ENCODE results near the gene TRMT61A. TPM values are rescaled to one million over a fixed set of nuclear protein-coding genes. Genes with fewer than 3 reads are reported as not detected.

The TRMT61A gene
- total and polyA plus RNA-seq, 4 experiments from 2014 or later: 4.6 to 14.0 (median 11.6) TPM

GRCh38 chr14:103527408-103528145, 1.4 kb upstream of the TRMT61A start:
- intact Hi-C loops (cut with micrococcal nuclease): loop anchor here (2.0 kb wide), 1 partner anchor 35 kb away; the partner anchor contains the start of genes BAG5 and COA8
- Histone ChIP-seq H3K9me3 (ENCODE audit: control insufficient read depth in 1 of 2, low read length in 2 of 2) (no peaks in the 10 kb centered on the region), H3K36me3 (ENCODE audit: insufficient read depth, low read length) (no peaks in the 10 kb centered on the region), H3K4me3 (ENCODE audit: low read length in 2 of 2) (no peak overlapping the region), H3K27me3 (ENCODE audit: insufficient read depth, low read length) (no peaks in the 10 kb centered on the region), H3K4me1 (ENCODE audit: insufficient read depth, low read length) (peaks cover 34% of the 10 kb centered on the region), H3K27ac (ENCODE audit: low read depth, low read length) (no peak overlapping the region)
- no peak for DNase-seq
- ChIA-PET POLR2A (ENCODE audit: partially characterized antibody) (interaction anchor here (1.2 to 5.9 kb wide), 4 partner anchors 9 to 194 kb away, joined by 5 to 31 read pairs (median 6); partner anchors contain the start of genes BAG5, COA8, EIF5 and KLC1), CTCF (ENCODE audit: partially characterized antibody) (interaction anchor here (1.5 to 2.4 kb wide), 2 partner anchors 9 kb away, joined by 4 to 12 read pairs; no protein-coding TSS in a partner anchor)
- peak overlapping the region; percentile 64 to 93 (median 91) for H3K4me3 Mint-ChIP-seq
- no peaks in the 10 kb centered on the region for H3K9me3 Mint-ChIP-seq
- peaks cover 0 to 2% of the 10 kb centered on the region in 2 donors for H3K36me3 Mint-ChIP-seq
- H3K27ac Mint-ChIP-seq: peak overlapping the region; percentile 61 to 97 (median 78)
- peaks cover 0 to 3% of the 10 kb centered on the region in 2 donors for H3K27me3 Mint-ChIP-seq
- H3K4me1 Mint-ChIP-seq: peaks cover 17 to 58% (median 28%) of the 10 kb centered on the region in 4 donors

DNA sequence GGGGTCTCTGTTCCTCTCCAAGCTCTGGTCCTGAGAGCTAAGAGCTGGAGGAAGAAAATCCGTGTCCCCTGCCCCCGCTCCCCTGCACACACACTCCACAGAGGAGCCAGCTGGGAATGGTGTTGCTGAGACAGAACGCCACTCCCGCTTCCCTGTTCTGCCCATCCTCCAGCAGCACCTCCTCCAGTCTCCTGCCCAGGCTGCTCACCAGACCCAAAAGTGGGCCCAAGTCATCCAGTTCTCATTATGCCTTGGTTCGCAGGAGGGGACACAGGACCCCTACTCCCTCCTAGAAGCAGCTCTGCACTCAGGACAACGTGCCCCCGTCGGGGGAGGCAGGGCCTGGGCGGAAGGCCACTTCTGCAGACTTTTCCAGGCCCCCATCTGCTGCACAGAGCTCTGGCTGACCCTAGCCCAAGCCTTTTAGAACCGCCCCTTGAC, 830 bp upstream of the TRMT61A start:
- ChIA-PET CTCF (ENCODE audit: partially characterized antibody) (interaction anchor here (2.4 kb wide), 1 partner anchor 9 kb away, joined by 12 read pairs; no protein-coding TSS in a partner anchor), POLR2A (ENCODE audit: partially characterized antibody) (interaction anchor here (0.7 to 5.9 kb wide), 6 partner anchors 7 to 195 kb away, joined by 3 to 31 read pairs (median 6); partner anchors contain the start of genes BAG5, CKB, COA8 and EIF5)
- H3K27ac Mint-ChIP-seq: peak overlapping the region; percentile 87 to 97 (median 96)
- peak overlapping the region; percentile 52 to 71 for H3K4me3 ChIP-seq (ENCODE audit: low read length in 2 of 2)
- no peak for DNase-seq
- peaks cover 0 to 2% of the 10 kb centered on the region in 2 donors for H3K36me3 Mint-ChIP-seq
- intact Hi-C loops (cut with micrococcal nuclease): loop anchor here (2.0 kb wide), 1 partner anchor 35 kb away; the partner anchor contains the start of genes BAG5 and COA8
- H3K36me3 ChIP-seq (ENCODE audit: insufficient read depth, low read length): no peaks in the 10 kb centered on the region
- H3K9me3 Mint-ChIP-seq: no peaks in the 10 kb centered on the region
- H3K9me3 ChIP-seq (ENCODE audit: control insufficient read depth in 1 of 2, low read length in 2 of 2): no peaks in the 10 kb centered on the region
- H3K4me1 Mint-ChIP-seq: peaks cover 17 to 58% (median 28%) of the 10 kb centered on the region in 4 donors
- peak overlapping the region; percentile 76 for H3K27ac ChIP-seq (ENCODE audit: low read depth, low read length)
- peaks cover 30% of the 10 kb centered on the region for H3K4me1 ChIP-seq (ENCODE audit: insufficient read depth, low read length)
- peaks cover 0 to 3% of the 10 kb centered on the region in 2 donors for H3K27me3 Mint-ChIP-seq
- H3K27me3 ChIP-seq (ENCODE audit: insufficient read depth, low read length): no peaks in the 10 kb centered on the region
- H3K4me3 Mint-ChIP-seq: peak overlapping the region; percentile 91 to 96 (median 92)

- Histone ChIP-seq H3K36me3 (ENCODE audit: insufficient read depth, low read length) (no peaks in the 10 kb centered on the region), H3K27ac (ENCODE audit: low read depth, low read length) (peak overlapping the region; percentile 76), H3K27me3 (ENCODE audit: insufficient read depth, low read length) (no peaks in the 10 kb centered on the region), H3K4me1 (ENCODE audit: insufficient read depth, low read length) (peaks cover 30% of the 10 kb centered on the region), H3K4me3 (ENCODE audit: low read length in 2 of 2) (peak overlapping the region; percentile 56 to 93), H3K9me3 (ENCODE audit: control insufficient read depth in 1 of 2, low read length in 2 of 2) (no peaks in the 10 kb centered on the region)
- intact Hi-C loops (cut with micrococcal nuclease): loop anchor here (1.0 to 2.0 kb wide), 2 partner anchors 8 to 33 kb away; partner anchors contain the start of genes BAG5 and COA8
- H3K27ac Mint-ChIP-seq: peak overlapping the region; percentile 92 to 97 (median 95)
- H3K27me3 Mint-ChIP-seq: no peaks in the 10 kb centered on the region
- H3K4me1 Mint-ChIP-seq: peaks cover 17 to 47% (median 26%) of the 10 kb centered on the region in 4 donors
- POLR2A ChIA-PET (ENCODE audit: partially characterized antibody): interaction anchor here (0.9 to 5.9 kb wide), 9 partner anchors 8 to 210 kb away, joined by 3 to 31 read pairs (median 5); partner anchors contain the start of genes BAG5, CKB and COA8
- no peak for DNase-seq
- no peaks in the 10 kb centered on the region for H3K9me3 Mint-ChIP-seq
- CTCF ChIA-PET (ENCODE audit: partially characterized antibody): interaction anchor here (1.4 to 2.4 kb wide), 4 partner anchors 9 to 99 kb away, joined by 3 to 12 read pairs (median 6); partner anchors contain the start of gene KLC1
- H3K4me3 Mint-ChIP-seq: peak overlapping the region; percentile 91 to 96 (median 93)
- H3K36me3 Mint-ChIP-seq: peaks cover 0 to 2% of the 10 kb centered on the region in 2 donors
Observed at GRCh38 chr14:103529383-103530365, 678 bp downstream of the TRMT61A start.

- intact Hi-C loops (cut with micrococcal nuclease): no loop called here
- Mint-ChIP-seq H3K9me3 (no peaks in the 10 kb centered on the region), H3K4me3 (peak overlapping the region; percentile 72 to 96 (median 92)), H3K4me1 (peaks cover 15 to 47% (median 25%) of the 10 kb centered on the region in 4 donors), H3K36me3 (peaks cover 0 to 2% of the 10 kb centered on the region in 2 donors), H3K27me3 (no peaks in the 10 kb centered on the region), H3K27ac (peak overlapping the region in 5 of 7 donors; percentile 2 to 95 (median 46))
- DNase-seq: no peak
- ChIA-PET CTCF (ENCODE audit: partially characterized antibody) (interaction anchor here (1.8 to 2.4 kb wide), 3 partner anchors 9 to 14 kb away, joined by 3 to 12 read pairs (median 8); no protein-coding TSS in a partner anchor), POLR2A (ENCODE audit: partially characterized antibody) (interaction anchor here (0.9 to 5.9 kb wide), 6 partner anchors 8 to 210 kb away, joined by 3 to 31 read pairs (median 6); partner anchors contain the start of genes BAG5, CKB and COA8)
- Histone ChIP-seq H3K9me3 (ENCODE audit: control insufficient read depth in 1 of 2, low read length in 2 of 2) (no peaks in the 10 kb centered on the region), H3K4me1 (ENCODE audit: insufficient read depth, low read length) (peaks cover 30% of the 10 kb centered on the region), H3K36me3 (ENCODE audit: insufficient read depth, low read length) (no peaks in the 10 kb centered on the region), H3K4me3 (ENCODE audit: low read length in 2 of 2) (no peak overlapping the region), H3K27me3 (ENCODE audit: insufficient read depth, low read length) (no peaks in the 10 kb centered on the region), H3K27ac (ENCODE audit: low read depth, low read length) (no peak overlapping the region)
Observed at GRCh38 chr14:103530390-103530789, 1.4 kb downstream of the TRMT61A start.

GRCh38 chr14:103530831-103531230, 1.8 kb downstream of the TRMT61A start:
- Histone ChIP-seq H3K27me3 (ENCODE audit: insufficient read depth, low read length) (no peaks in the 10 kb centered on the region), H3K9me3 (ENCODE audit: control insufficient read depth in 1 of 2, low read length in 2 of 2) (no peaks in the 10 kb centered on the region), H3K36me3 (ENCODE audit: insufficient read depth, low read length) (no peaks in the 10 kb centered on the region), H3K4me3 (ENCODE audit: low read length in 2 of 2) (no peak overlapping the region), H3K27ac (ENCODE audit: low read depth, low read length) (no peak overlapping the region), H3K4me1 (ENCODE audit: insufficient read depth, low read length) (peaks cover 30% of the 10 kb centered on the region)
- ChIA-PET POLR2A (ENCODE audit: partially characterized antibody) (interaction anchor here (0.9 to 5.9 kb wide), 3 partner anchors 9 to 209 kb away, joined by 3 to 31 read pairs (median 17); partner anchors contain the start of genes BAG5, CKB and COA8), CTCF (ENCODE audit: partially characterized antibody) (interaction anchor here (0.7 to 2.0 kb wide), 3 partner anchors 10 to 15 kb away, joined by 3 to 8 read pairs (median 8); no protein-coding TSS in a partner anchor)
- no peak for DNase-seq
- peak overlapping the region in 6 of 8 donors; percentile 75 to 96 (median 92) for H3K4me3 Mint-ChIP-seq
- intact Hi-C loops (cut with micrococcal nuclease): no loop called here
- H3K36me3 Mint-ChIP-seq: peaks cover 0 to 2% of the 10 kb centered on the region in 2 donors
- no peaks in the 10 kb centered on the region for H3K9me3 Mint-ChIP-seq
- peak overlapping the region in 2 of 7 donors; percentile 47 to 95 for H3K27ac Mint-ChIP-seq
- no peaks in the 10 kb centered on the region for H3K27me3 Mint-ChIP-seq
- peaks cover 15 to 47% (median 25%) of the 10 kb centered on the region in 4 donors for H3K4me1 Mint-ChIP-seq
